Tibial nerve (tissue), 3 donors: ENCODE results near the gene CTU2.

Experiments
- EP300 ChIP-seq, 2 donors: sonication (generic); formaldehyde crosslinking; IDR thresholded peaks; one replicate each; pipeline ENCODE4 v1.6.1; 2017; ENCODE audit warnings: antibody characterized with exemption in 2 of 2, mild to moderate bottlenecking in 1 of 2
- POLR2A ChIP-seq, 2 donors: fragments of 450-650 bp; IDR thresholded peaks; one replicate each; pipeline ENCODE4 v1.6.1; 2017; ENCODE audit warnings: antibody characterized with exemption in 2 of 2, mild to moderate bottlenecking in 2 of 2, moderate library complexity in 2 of 2

- TF ChIP-seq POLR2A (IDR thresholded peaks at IDR 0.05) (no peak), EP300 (IDR thresholded peaks at IDR 0.05) (no peak)
These were observed 43.1 kb downstream of the CTU2 start for GRCh38 chr16:88749358-88749757.
